ENCODE data around the gene CD274. TPM values are rescaled to one million over a fixed set of nuclear protein-coding genes. Genes with fewer than 3 reads are reported as not detected.

The CD274 gene
- total RNA-seq, 1 donor from 2014 or later = 21.4 TPM

GRCh38 chr9:5416953-5417352, 33.4 kb upstream of the CD274 start:
- Histone ChIP-seq H3K27ac (ENCODE audit: low read depth, low read length) (no peak overlapping the region), H3K4me1 (ENCODE audit: insufficient read depth, low read length) (no peaks in the 10 kb centered on the region), H3K27me3 (ENCODE audit: insufficient read depth, low read length) (no peaks in the 10 kb centered on the region), H4K20me1 (ENCODE audit: insufficient read depth, low read length) (no peaks in the 10 kb centered on the region), H3K9ac (ENCODE audit: low read length) (no peak overlapping the region), H2AFZ (ENCODE audit: low read depth, low read length) (no peak overlapping the region), H3K36me3 (ENCODE audit: insufficient read depth, low read length) (no peaks in the 10 kb centered on the region), H3K9me3 (ENCODE audit: insufficient read depth, low read depth, low read length) (no peaks in the 10 kb centered on the region), H3K4me3 (ENCODE audit: insufficient read depth, low read depth, low read length) (no peak overlapping the region), H3K4me2 (ENCODE audit: low read length) (no peak overlapping the region), H3K79me2 (ENCODE audit: insufficient read depth, low read length) (no peaks in the 10 kb centered on the region)
- Mint-ChIP-seq H3K4me1 (ENCODE audit: low read depth, unreplicated experiment) (peaks cover 5% of the 10 kb centered on the region), H3K27me3 (ENCODE audit: low read depth, unreplicated experiment) (no peaks in the 10 kb centered on the region), H3K4me3 (ENCODE audit: unreplicated experiment) (no peak overlapping the region), H3K9me3 (ENCODE audit: unreplicated experiment) (peaks cover 6% of the 10 kb centered on the region), H3K27ac (ENCODE audit: unreplicated experiment) (no peak overlapping the region), H3K36me3 (ENCODE audit: low read depth, unreplicated experiment) (peaks cover 11% of the 10 kb centered on the region)
- FAIRE-seq (no peak), DNase-seq (ENCODE audit: low read depth) (no peak)
- TF ChIP-seq EZH2 (IDR thresholded peaks at IDR 0.05; ENCODE audit: insufficient read depth, low read length) (no peak), CTCF (IDR thresholded peaks at IDR 0.05; ENCODE audit: insufficient read depth, low read depth, low read length) (no peak)

- no peak for DNase-seq (ENCODE audit: low read depth)
- Histone ChIP-seq H3K36me3 (ENCODE audit: insufficient read depth, low read length) (no peaks in the 10 kb centered on the region), H3K79me2 (ENCODE audit: insufficient read depth, low read length) (no peaks in the 10 kb centered on the region), H3K4me2 (ENCODE audit: low read length) (no peak overlapping the region), H2AFZ (ENCODE audit: low read depth, low read length) (no peak overlapping the region), H4K20me1 (ENCODE audit: insufficient read depth, low read length) (no peaks in the 10 kb centered on the region), H3K9me3 (ENCODE audit: insufficient read depth, low read depth, low read length) (no peaks in the 10 kb centered on the region), H3K27ac (ENCODE audit: low read depth, low read length) (no peak overlapping the region), H3K4me1 (ENCODE audit: insufficient read depth, low read length) (no peaks in the 10 kb centered on the region), H3K4me3 (ENCODE audit: insufficient read depth, low read depth, low read length) (no peak overlapping the region), H3K27me3 (ENCODE audit: insufficient read depth, low read length) (no peaks in the 10 kb centered on the region), H3K9ac (ENCODE audit: low read length) (no peak overlapping the region)
- no peak overlapping the region for H3K27ac Mint-ChIP-seq (ENCODE audit: unreplicated experiment)
- no peaks in the 10 kb centered on the region for H3K27me3 Mint-ChIP-seq (ENCODE audit: low read depth, unreplicated experiment)
- TF ChIP-seq CTCF (IDR thresholded peaks at IDR 0.05; ENCODE audit: insufficient read depth, low read depth, low read length) (no peak), EZH2 (IDR thresholded peaks at IDR 0.05; ENCODE audit: insufficient read depth, low read length) (no peak)
- FAIRE-seq = no peak
- H3K4me1 Mint-ChIP-seq (ENCODE audit: low read depth, unreplicated experiment) = peaks cover 5% of the 10 kb centered on the region
- H3K9me3 Mint-ChIP-seq (ENCODE audit: unreplicated experiment) = peaks cover 2% of the 10 kb centered on the region
- no peak overlapping the region for H3K4me3 Mint-ChIP-seq (ENCODE audit: unreplicated experiment)
- peaks cover 9% of the 10 kb centered on the region for H3K36me3 Mint-ChIP-seq (ENCODE audit: low read depth, unreplicated experiment)
Measured at GRCh38 chr9:5418481-5418880, 31.9 kb upstream of the CD274 start.

GRCh38 chr9:5419987-5420386, 30.4 kb upstream of the CD274 start:
- Histone ChIP-seq H3K4me2 (ENCODE audit: low read length) (no peak overlapping the region), H3K36me3 (ENCODE audit: insufficient read depth, low read length) (no peaks in the 10 kb centered on the region), H3K27me3 (ENCODE audit: insufficient read depth, low read length) (no peaks in the 10 kb centered on the region), H3K4me3 (ENCODE audit: insufficient read depth, low read depth, low read length) (no peak overlapping the region), H2AFZ (ENCODE audit: low read depth, low read length) (no peak overlapping the region), H3K79me2 (ENCODE audit: insufficient read depth, low read length) (no peaks in the 10 kb centered on the region), H3K9ac (ENCODE audit: low read length) (no peak overlapping the region), H3K27ac (ENCODE audit: low read depth, low read length) (no peak overlapping the region), H3K4me1 (ENCODE audit: insufficient read depth, low read length) (no peaks in the 10 kb centered on the region), H3K9me3 (ENCODE audit: insufficient read depth, low read depth, low read length) (no peaks in the 10 kb centered on the region), H4K20me1 (ENCODE audit: insufficient read depth, low read length) (no peaks in the 10 kb centered on the region)
- no peak for FAIRE-seq
- H3K27me3 Mint-ChIP-seq (ENCODE audit: low read depth, unreplicated experiment) = no peaks in the 10 kb centered on the region
- H3K4me3 Mint-ChIP-seq (ENCODE audit: unreplicated experiment) = no peak overlapping the region
- no peak for TF ChIP-seq CTCF (IDR thresholded peaks at IDR 0.05; ENCODE audit: insufficient read depth, low read depth, low read length)
- no peak for TF ChIP-seq EZH2 (IDR thresholded peaks at IDR 0.05; ENCODE audit: insufficient read depth, low read length)
- peaks cover 9% of the 10 kb centered on the region for H3K36me3 Mint-ChIP-seq (ENCODE audit: low read depth, unreplicated experiment)
- H3K27ac Mint-ChIP-seq (ENCODE audit: unreplicated experiment) = no peak overlapping the region
- H3K4me1 Mint-ChIP-seq (ENCODE audit: low read depth, unreplicated experiment) = peaks cover 5% of the 10 kb centered on the region
- peaks cover 2% of the 10 kb centered on the region for H3K9me3 Mint-ChIP-seq (ENCODE audit: unreplicated experiment)
- DNase-seq (ENCODE audit: low read depth) = no peak
